GM18951 (cell line): ENCODE results near the gene COL28A1.
"Not testable (repeated sequence)": the region's sequence is repeated elsewhere in the genome, so short reads cannot be mapped to it uniquely, and the experiment has no call there.

Source experiments
- POLR2A ChIP-seq: IDR thresholded peaks from 4 replicates; pipeline ENCODE4 v1.6.1; 2011; ENCODE audit warnings: mild to moderate bottlenecking; ENCODE audit not compliant: insufficient read length, insufficient read depth; ENCODE audit errors: extremely low read depth
- in situ Hi-C: fragments of 300-500 bp; cut with MboI; formaldehyde crosslinking; loops from one replicate; pipeline ENCODE4 v1.12.0; 2022; ENCODE audit warnings: low sequenced_read_pairs, mixed read lengths, inconsistent platforms; ENCODE audit not compliant: unreplicated experiment

The COL28A1 gene

GRCh38 chr7:7566651-7567611 is 31.3 kb upstream of the COL28A1 start, which contains the start of gene MIOS:
TSS of gene MIOS (plus strand) at chr7:7566884. CDS start at chr7:7572476, 5,592 bp downstream.
- in situ Hi-C loops = no loop called here
- TF ChIP-seq POLR2A = peak; percentile 87

GRCh38 chr7:7565746-7566650 is 30.3 kb upstream of the COL28A1 start:
- in situ Hi-C loops = no loop called here
- TF ChIP-seq POLR2A = no peak

GRCh38 chr7:7565018-7565680 is 29.5 kb upstream of the COL28A1 start:
- in situ Hi-C loops = no loop called here
- no peak for TF ChIP-seq POLR2A

- no peak for TF ChIP-seq POLR2A
- in situ Hi-C loops = no loop called here
Measured at GRCh38 chr7:7564323-7564780, 28.7 kb upstream of the COL28A1 start.

GRCh38 chr7:7563813-7564212 is 28.1 kb upstream of the COL28A1 start:
- in situ Hi-C loops = no loop called here
- TF ChIP-seq POLR2A = no peak

- no peak for TF ChIP-seq POLR2A
- in situ Hi-C loops = no loop called here
Measured at GRCh38 chr7:7563269-7563668, 27.6 kb upstream of the COL28A1 start.

- in situ Hi-C loops = no loop called here
- no peak for TF ChIP-seq POLR2A
Measured at GRCh38 chr7:7562736-7563135, 27.1 kb upstream of the COL28A1 start.

- in situ Hi-C loops = not testable (repeated sequence)
Measured at GRCh38 chr7:7561591-7561990, 25.9 kb upstream of the COL28A1 start.

- TF ChIP-seq POLR2A = no peak
- in situ Hi-C loops = no loop called here
Measured at GRCh38 chr7:7557252-7557651, 21.6 kb upstream of the COL28A1 start.

GRCh38 chr7:7556852-7557251 is 21.2 kb upstream of the COL28A1 start:
- in situ Hi-C loops = no loop called here
- no peak for TF ChIP-seq POLR2A

- in situ Hi-C loops = no loop called here
- no peak for TF ChIP-seq POLR2A
Measured at GRCh38 chr7:7554649-7555575, 19.2 kb upstream of the COL28A1 start.

GRCh38 chr7:7554021-7554432 is 18.4 kb upstream of the COL28A1 start:
- in situ Hi-C loops = no loop called here
- no peak for TF ChIP-seq POLR2A
